ENCODE results near the gene ZNF491.
"Not testable (repeated sequence)": the region's sequence is repeated elsewhere in the genome, so short reads cannot be mapped to it uniquely, and the experiment has no call there.

The ZNF491 gene

GRCh38 chr19:11767633-11768133 is 30.6 kb upstream of the ZNF491 start:
- Histone ChIP-seq H3K27me3 (ENCODE audit: insufficient read depth, poor library complexity, severe bottlenecking) (no peaks in the 10 kb centered on the region), H3K27ac (replicated peaks) (peak overlapping the region; percentile 78), H3K4me3 (replicated peaks; ENCODE audit: insufficient read depth, low read length) (no peak overlapping the region)
- peak in 1 of 2 experiments; percentile 22 for DNase-seq (ENCODE audit: low read depth in 1 of 2, low spot score in 1 of 2)
- no peak for TF ChIP-seq GABPA (IDR thresholded peaks at IDR 0.05; ENCODE audit: low read depth)
- TF ChIP-seq POLR2AphosphoS5 (IDR thresholded peaks at IDR 0.05; ENCODE audit: low read depth) = no peak
- no peak for TF ChIP-seq SPI1 (IDR thresholded peaks at IDR 0.05; ENCODE audit: borderline replicate concordance, low read depth)
- TF ChIP-seq CTCF (IDR thresholded peaks at IDR 0.05; ENCODE audit: insufficient read depth, low read length) = no peak
- TF ChIP-seq, protein P1, sequence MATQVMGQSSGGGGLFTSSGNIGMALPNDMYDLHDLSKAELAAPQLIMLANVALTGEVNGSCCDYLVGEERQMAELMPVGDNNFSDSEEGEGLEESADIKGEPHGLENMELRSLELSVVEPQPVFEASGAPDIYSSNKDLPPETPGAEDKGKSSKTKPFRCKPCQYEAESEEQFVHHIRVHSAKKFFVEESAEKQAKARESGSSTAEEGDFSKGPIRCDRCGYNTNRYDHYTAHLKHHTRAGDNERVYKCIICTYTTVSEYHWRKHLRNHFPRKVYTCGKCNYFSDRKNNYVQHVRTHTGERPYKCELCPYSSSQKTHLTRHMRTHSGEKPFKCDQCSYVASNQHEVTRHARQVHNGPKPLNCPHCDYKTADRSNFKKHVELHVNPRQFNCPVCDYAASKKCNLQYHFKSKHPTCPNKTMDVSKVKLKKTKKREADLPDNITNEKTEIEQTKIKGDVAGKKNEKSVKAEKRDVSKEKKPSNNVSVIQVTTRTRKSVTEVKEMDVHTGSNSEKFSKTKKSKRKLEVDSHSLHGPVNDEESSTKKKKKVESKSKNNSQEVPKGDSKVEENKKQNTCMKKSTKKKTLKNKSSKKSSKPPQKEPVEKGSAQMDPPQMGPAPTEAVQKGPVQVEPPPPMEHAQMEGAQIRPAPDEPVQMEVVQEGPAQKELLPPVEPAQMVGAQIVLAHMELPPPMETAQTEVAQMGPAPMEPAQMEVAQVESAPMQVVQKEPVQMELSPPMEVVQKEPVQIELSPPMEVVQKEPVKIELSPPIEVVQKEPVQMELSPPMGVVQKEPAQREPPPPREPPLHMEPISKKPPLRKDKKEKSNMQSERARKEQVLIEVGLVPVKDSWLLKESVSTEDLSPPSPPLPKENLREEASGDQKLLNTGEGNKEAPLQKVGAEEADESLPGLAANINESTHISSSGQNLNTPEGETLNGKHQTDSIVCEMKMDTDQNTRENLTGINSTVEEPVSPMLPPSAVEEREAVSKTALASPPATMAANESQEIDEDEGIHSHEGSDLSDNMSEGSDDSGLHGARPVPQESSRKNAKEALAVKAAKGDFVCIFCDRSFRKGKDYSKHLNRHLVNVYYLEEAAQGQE (IDR thresholded peaks at IDR 0.05; ENCODE audit: insufficient replicate concordance, low read depth) = no peak

DNA sequence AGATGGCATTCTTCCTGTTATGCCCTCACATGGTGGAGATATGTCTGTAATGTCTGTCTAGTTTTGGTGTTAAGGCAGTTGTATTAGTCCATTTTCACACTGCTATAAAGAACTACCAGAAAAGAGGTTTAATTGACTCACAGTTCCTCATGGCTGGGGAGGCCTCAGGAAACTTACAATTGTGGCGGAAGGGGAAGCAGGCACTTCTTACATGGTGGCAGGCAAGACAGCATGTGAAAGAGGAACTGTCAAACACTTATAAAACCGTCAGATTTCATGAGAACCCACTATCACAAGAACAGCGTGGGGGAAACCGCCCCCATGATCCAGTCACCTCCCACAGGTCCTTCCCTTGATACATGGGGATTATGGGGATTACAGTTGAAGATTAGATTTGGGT is 28.3 kb upstream of the ZNF491 start:
- peak in 1 of 2 experiments; percentile 29 for DNase-seq (ENCODE audit: low read depth in 1 of 2, low spot score in 1 of 2)
- no peak for TF ChIP-seq CTCF (IDR thresholded peaks at IDR 0.05; ENCODE audit: insufficient read depth, low read length)
- TF ChIP-seq GABPA (IDR thresholded peaks at IDR 0.05; ENCODE audit: low read depth) = no peak
- TF ChIP-seq SPI1 (IDR thresholded peaks at IDR 0.05; ENCODE audit: borderline replicate concordance, low read depth) = peak; percentile 39; the same call in 1 of the 2 replicates
- no peak overlapping the region for H3K27ac ChIP-seq (replicated peaks)
- no peaks in the 10 kb centered on the region for H3K27me3 ChIP-seq (ENCODE audit: insufficient read depth, poor library complexity, severe bottlenecking)
- H3K4me3 ChIP-seq (replicated peaks; ENCODE audit: insufficient read depth, low read length) = no peak overlapping the region

GRCh38 chr19:11771520-11771919 is 26.8 kb upstream of the ZNF491 start:
- DNase-seq (ENCODE audit: low read depth in 1 of 2, low spot score in 1 of 2); H3K4me3 ChIP-seq (replicated peaks; ENCODE audit: insufficient read depth, low read length); H3K27ac ChIP-seq (replicated peaks); H3K27me3 ChIP-seq (ENCODE audit: insufficient read depth, poor library complexity, severe bottlenecking): not testable (repeated sequence)

DNA sequence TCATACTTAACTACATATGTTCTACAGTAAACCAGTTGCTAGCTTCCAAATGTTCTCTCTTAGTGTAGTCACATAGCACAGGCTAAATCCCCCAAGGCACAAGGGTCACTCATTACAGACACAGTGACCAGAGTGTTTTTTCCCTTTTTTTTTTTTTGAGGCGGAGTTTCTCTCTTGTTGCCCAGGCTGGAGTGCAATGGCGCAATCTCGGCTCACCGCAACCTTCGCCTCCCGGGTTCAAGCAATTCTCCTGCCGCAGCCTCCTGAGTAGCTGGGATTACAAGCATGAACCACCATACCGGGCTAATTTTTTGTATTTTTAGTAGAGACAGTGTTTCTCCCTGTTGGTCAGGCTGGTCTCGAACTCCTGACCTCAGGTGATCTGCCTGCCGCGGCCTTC is 21.7 kb upstream of the ZNF491 start:
- H3K27ac ChIP-seq (replicated peaks); DNase-seq (ENCODE audit: low read depth in 1 of 2, low spot score in 1 of 2); H3K27me3 ChIP-seq (ENCODE audit: insufficient read depth, poor library complexity, severe bottlenecking); H3K4me3 ChIP-seq (replicated peaks; ENCODE audit: insufficient read depth, low read length): not testable (repeated sequence)

- Histone ChIP-seq H3K4me3 (replicated peaks; ENCODE audit: insufficient read depth, low read length) (no peak overlapping the region), H3K27ac (replicated peaks) (no peak overlapping the region), H3K27me3 (ENCODE audit: insufficient read depth, poor library complexity, severe bottlenecking) (no peaks in the 10 kb centered on the region)
- TF ChIP-seq POLR2AphosphoS5 (IDR thresholded peaks at IDR 0.05; ENCODE audit: low read depth) (no peak), SPI1 (IDR thresholded peaks at IDR 0.05; ENCODE audit: borderline replicate concordance, low read depth) (no peak), GABPA (IDR thresholded peaks at IDR 0.05; ENCODE audit: low read depth) (no peak), CTCF (IDR thresholded peaks at IDR 0.05; ENCODE audit: insufficient read depth, low read length) (no peak)
- TF ChIP-seq, protein P1 (IDR thresholded peaks at IDR 0.05; ENCODE audit: insufficient replicate concordance, low read depth) = no peak
- no peak for DNase-seq (ENCODE audit: low read depth in 1 of 2, low spot score in 1 of 2)
Observed at GRCh38 chr19:11780431-11781020, 17.8 kb upstream of the ZNF491 start.
